GM12801 (cell line): Measurements from ENCODE around the gene FAAP20.

Source experiments
- CTCF ChIP-seq: IDR thresholded peaks from one replicate; pipeline ENCODE4 v1.5.1; 2011; ENCODE audit warnings: control low read depth; ENCODE audit not compliant: insufficient read length; ENCODE audit errors: extremely low read depth

FAAP20 gene

GRCh38 chr1:2169200-2169836 lies 25.3 kb downstream of the FAAP20 start:
- TF ChIP-seq CTCF = no peak

GRCh38 chr1:2168535-2168934 lies 26.0 kb downstream of the FAAP20 start:
- no peak for TF ChIP-seq CTCF

GRCh38 chr1:2168090-2168489 lies 26.5 kb downstream of the FAAP20 start:
- TF ChIP-seq CTCF = no peak

GRCh38 chr1:2166695-2167094 lies 27.9 kb downstream of the FAAP20 start:
- TF ChIP-seq CTCF = no peak

- no peak for TF ChIP-seq CTCF
Measured at GRCh38 chr1:2166254-2166653, 28.3 kb downstream of the FAAP20 start.

GRCh38 chr1:2165646-2166045 lies 28.9 kb downstream of the FAAP20 start:
- TF ChIP-seq CTCF = no peak

GRCh38 chr1:2163205-2163604 lies 31.4 kb downstream of the FAAP20 start:
- TF ChIP-seq CTCF = no peak
